Stimulated activated CD4-positive, alpha-beta T cell treated with anti-CD3 and anti-CD28 coated beads, Interleukin-12 subunit alpha, Interleukin-12 subunit beta, amount 100 ng/mL, for 48 hours (primary cell): ENCODE data around the gene SCUBE3.

ENCODE experiments used
- DNase-seq, 3 donors: peaks; one replicate each; pipeline ENCODE4 v3.0.0-alpha.2; 2020; ENCODE audit warnings: low read depth in 2 of 3, low spot score in 1 of 3

The SCUBE3 gene

GRCh38 chr6:35298625-35299140, 84.9 kb downstream of the SCUBE3 start:
- DNase-seq, result no peak

- DNase-seq, result no peak
Measured at GRCh38 chr6:35299674-35300073, 85.9 kb downstream of the SCUBE3 start.

GRCh38 chr6:35300848-35301247, 87.1 kb downstream of the SCUBE3 start:
- no peak for DNase-seq
